Measurements from ENCODE around the gene CFHR4.

- TF ChIP-seq CTCF (IDR thresholded peaks at IDR 0.05), result peak in 3 of 4 donors; percentile 9 to 17 (median 15)
- TF ChIP-seq POLR2A (IDR thresholded peaks at IDR 0.05), result no peak
Measured at GRCh38 chr1:196910215-196910614, 22.4 kb downstream of the CFHR4 start.
